Measurements from ENCODE around the gene EXTL2. TPM values are rescaled to one million over a fixed set of nuclear protein-coding genes. Genes with fewer than 3 reads are reported as not detected.
"Not testable (repeated sequence)": the region's sequence is repeated elsewhere in the genome, so short reads cannot be mapped to it uniquely, and the experiment has no call there.

EXTL2 gene
- total RNA-seq, 3 donors from 2014 or later = 4.7 to 13.4 (median 4.8) TPM

- H3K9me3 ChIP-seq = no peaks in the 10 kb centered on the region
- TF ChIP-seq CTCF (IDR thresholded peaks at IDR 0.05) = no peak
- H3K36me3 ChIP-seq (ENCODE audit: low read depth) = no peaks in the 10 kb centered on the region
- no peak overlapping the region for H3K4me3 ChIP-seq
- no peaks in the 10 kb centered on the region for H3K4me1 ChIP-seq (ENCODE audit: low read depth)
- DNase-seq = no peak
- ATAC-seq = no peak
- intact Hi-C loops (cut with DNase I, micrococcal nuclease) = no loop called here
Observed at GRCh38 chr1:100936194-100936967, 41.7 kb upstream of the EXTL2 start.

DNA sequence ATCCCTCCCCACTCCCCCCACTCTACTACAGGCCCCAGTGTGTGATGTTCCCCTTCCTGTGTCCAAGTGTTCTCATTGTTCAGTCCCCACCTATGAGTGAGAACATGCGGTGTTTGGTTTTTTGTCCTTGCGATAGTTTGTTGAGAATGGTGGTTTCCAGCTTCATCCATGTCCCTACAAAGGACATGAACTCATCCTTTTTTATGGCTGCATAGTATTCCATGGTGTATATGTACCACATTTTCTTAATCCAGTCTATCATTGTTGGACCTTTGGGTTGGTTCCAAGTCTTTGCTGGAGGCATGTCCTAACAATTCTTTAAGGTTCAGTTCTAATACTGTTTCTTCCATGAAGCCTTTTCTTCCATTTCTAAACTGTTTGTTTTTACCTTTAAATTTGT lies 38.9 kb upstream of the EXTL2 start:
- H3K4me3 ChIP-seq; H3K36me3 ChIP-seq (ENCODE audit: low read depth); ATAC-seq; H3K9me3 ChIP-seq; DNase-seq; intact Hi-C loops (cut with DNase I, micrococcal nuclease); H3K4me1 ChIP-seq (ENCODE audit: low read depth): not testable (repeated sequence)

DNA sequence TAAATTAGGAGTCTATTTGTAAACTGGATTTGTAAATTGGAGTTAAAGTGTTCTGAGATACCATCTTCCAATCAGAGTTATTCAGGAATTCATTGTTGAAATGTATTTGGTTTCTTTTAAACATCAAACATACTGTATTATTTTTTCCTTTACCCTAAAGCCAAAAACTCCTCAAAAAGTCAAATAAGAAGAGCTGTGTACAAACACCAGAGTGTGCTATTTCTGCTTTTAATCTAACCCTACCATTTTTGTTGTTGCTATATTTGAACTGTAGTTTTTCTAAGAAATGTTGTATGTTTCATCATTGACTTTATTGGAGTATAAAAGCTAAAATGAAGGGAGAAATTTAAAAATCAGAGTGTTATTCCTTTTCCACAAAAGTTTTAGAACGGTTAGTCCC lies 37.1 kb upstream of the EXTL2 start:
- DNase-seq (no peak), ATAC-seq (no peak)
- Histone ChIP-seq H3K4me3 (no peak overlapping the region), H3K36me3 (ENCODE audit: low read depth) (no peaks in the 10 kb centered on the region), H3K4me1 (ENCODE audit: low read depth) (no peaks in the 10 kb centered on the region), H3K9me3 (no peaks in the 10 kb centered on the region)
- no peak for TF ChIP-seq CTCF (IDR thresholded peaks at IDR 0.05)
- intact Hi-C loops (cut with DNase I, micrococcal nuclease) = no loop called here

DNA sequence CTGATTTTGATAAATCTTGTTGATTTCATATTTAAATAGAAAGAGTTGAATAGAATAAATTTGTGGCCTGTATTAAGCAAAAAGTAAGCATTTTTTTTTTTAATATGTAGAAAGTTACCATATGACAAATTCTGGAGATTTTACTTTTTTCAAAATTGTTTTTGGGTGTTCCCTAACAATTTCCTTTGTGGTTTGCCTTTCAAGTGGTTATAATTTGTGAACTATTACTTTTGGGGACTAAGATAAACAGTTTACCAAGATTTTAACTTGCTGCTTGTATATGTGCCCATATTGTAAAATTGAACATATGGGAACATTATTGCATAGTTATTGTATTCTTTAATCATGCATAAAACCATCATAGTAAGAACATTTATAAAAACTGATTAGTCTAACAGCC lies 35.9 kb upstream of the EXTL2 start:
- H3K36me3 ChIP-seq (ENCODE audit: low read depth) = no peaks in the 10 kb centered on the region
- H3K4me3 ChIP-seq = no peak overlapping the region
- no peak for ATAC-seq
- no peaks in the 10 kb centered on the region for H3K9me3 ChIP-seq
- intact Hi-C loops (cut with DNase I, micrococcal nuclease) = no loop called here
- no peaks in the 10 kb centered on the region for H3K4me1 ChIP-seq (ENCODE audit: low read depth)
- no peak for DNase-seq
- no peak for TF ChIP-seq CTCF (IDR thresholded peaks at IDR 0.05)

DNA sequence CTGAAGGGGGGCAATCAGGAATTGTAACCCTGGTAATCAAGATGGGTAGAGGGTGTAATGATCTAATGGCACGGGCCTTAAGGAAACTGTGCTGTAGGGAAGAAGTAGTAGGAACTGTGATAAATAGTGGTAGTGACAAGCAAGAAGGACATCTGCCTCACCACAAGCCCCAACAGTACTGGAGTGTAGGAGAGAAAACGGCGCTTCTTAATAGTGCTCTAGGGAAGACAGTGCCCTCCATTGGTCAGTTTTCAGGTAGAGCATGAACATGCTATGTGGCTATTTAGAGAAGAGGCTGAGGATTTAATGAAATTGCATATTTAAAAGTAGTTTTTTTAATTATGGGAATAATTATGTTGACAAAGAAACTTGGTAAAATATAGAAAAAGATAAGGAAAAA lies 33.5 kb upstream of the EXTL2 start:
- ATAC-seq (no peak), DNase-seq (no peak)
- Histone ChIP-seq H3K36me3 (ENCODE audit: low read depth) (no peaks in the 10 kb centered on the region), H3K4me3 (no peak overlapping the region), H3K9me3 (no peaks in the 10 kb centered on the region), H3K4me1 (ENCODE audit: low read depth) (no peaks in the 10 kb centered on the region)
- intact Hi-C loops (cut with DNase I, micrococcal nuclease) = loop anchor here in 1 of 2 donors (10.0 kb wide), 2 partner anchors 307 to 357 kb away; partner anchors contain the start of gene S1PR1
- TF ChIP-seq CTCF (IDR thresholded peaks at IDR 0.05) = no peak

GRCh38 chr1:100927276-100927675 lies 32.6 kb upstream of the EXTL2 start:
- Histone ChIP-seq H3K4me3 (no peak overlapping the region), H3K9me3 (no peaks in the 10 kb centered on the region), H3K4me1 (ENCODE audit: low read depth) (no peaks in the 10 kb centered on the region), H3K36me3 (ENCODE audit: low read depth) (no peaks in the 10 kb centered on the region)
- peak; percentile 72 for ATAC-seq
- no peak for DNase-seq
- TF ChIP-seq CTCF (IDR thresholded peaks at IDR 0.05) = no peak
- intact Hi-C loops (cut with DNase I, micrococcal nuclease) = loop anchor here in 1 of 2 donors (10.0 kb wide), 2 partner anchors 308 to 358 kb away; partner anchors contain the start of gene S1PR1
